Mesenchymal stem cell (in vitro differentiated cells and primary cell): ENCODE data around the gene TMEM117.

Experiments used
- DNase-seq: peaks from one replicate; pipeline ENCODE4 v3.0.0-alpha.2; 2013
- H2AFZ ChIP-seq: one replicate; pipeline ENCODE4 v1.6.1; 2013; ENCODE audit warnings: low read depth, mild to moderate bottlenecking, control low read depth, inconsistent platforms, low read length, moderate library complexity
- H2AK5ac ChIP-seq: 2 replicates; pipeline ENCODE4 v1.6.1; 2013; ENCODE audit warnings: low read length, moderate library complexity, mild to moderate bottlenecking, inconsistent platforms; ENCODE audit not compliant: severe bottlenecking
- H2BK120ac ChIP-seq: one replicate; pipeline ENCODE4 v1.6.1; 2013; ENCODE audit warnings: low read depth, mild to moderate bottlenecking, inconsistent platforms, low read length, moderate library complexity
- H2BK12ac ChIP-seq, 2 experiments: one replicate each; pipeline ENCODE4 v1.6.1; 2013; ENCODE audit warnings: inconsistent platforms in 2 of 2, low read length in 2 of 2, mild to moderate bottlenecking in 2 of 2, moderate library complexity in 2 of 2, control low read depth in 1 of 2
- H2BK15ac ChIP-seq: one replicate; pipeline ENCODE4 v1.6.1; 2013; ENCODE audit warnings: mild to moderate bottlenecking, low read depth, inconsistent platforms; ENCODE audit not compliant: poor library complexity, severe bottlenecking
- H2BK5ac ChIP-seq: 2 replicates; pipeline ENCODE4 v1.6.1; 2013; ENCODE audit warnings: low read depth, mild to moderate bottlenecking, low read length, control low read depth, inconsistent platforms; ENCODE audit not compliant: poor library complexity, severe bottlenecking
- H3K14ac ChIP-seq, 2 experiments: one replicate each; pipeline ENCODE4 v1.6.1; 2013; ENCODE audit warnings: inconsistent platforms in 2 of 2, low read length in 2 of 2, control low read depth in 1 of 2, mild to moderate bottlenecking in 1 of 2, moderate library complexity in 1 of 2
- H3K18ac ChIP-seq, 2 experiments: one replicate each; pipeline ENCODE4 v1.6.1; 2013; ENCODE audit warnings: inconsistent platforms in 2 of 2, low read length in 2 of 2, control low read depth in 1 of 2, low read depth in 1 of 2, mild to moderate bottlenecking in 1 of 2
- H3K23ac ChIP-seq, 2 experiments: one replicate each; pipeline ENCODE4 v1.6.1; 2013; ENCODE audit warnings: inconsistent platforms in 2 of 2, low read length in 2 of 2, mild to moderate bottlenecking in 2 of 2, moderate library complexity in 2 of 2, control low read depth in 1 of 2
- H3K27ac ChIP-seq: 2 replicates; pipeline ENCODE4 v1.5.1; 2013; ENCODE audit warnings: mild to moderate bottlenecking, moderate library complexity, low read length, control low read depth, inconsistent platforms; ENCODE audit not compliant: poor library complexity, severe bottlenecking
- H3K27me3 ChIP-seq, 2 experiments: 2 replicates each; pipeline versions ENCODE4 v1.6.1 to v1.7.0; 2013; ENCODE audit warnings: low read length in 2 of 2, mild to moderate bottlenecking in 2 of 2, moderate library complexity in 2 of 2, control low read depth in 1 of 2, inconsistent platforms in 1 of 2; ENCODE audit not compliant: control insufficient read depth in 1 of 2, insufficient read depth in 1 of 2
- H3K36me3 ChIP-seq, 2 experiments: 2 replicates each; pipeline versions ENCODE4 v1.6.1 to v1.7.0; 2013; ENCODE audit warnings: low read length in 2 of 2, control low read depth in 1 of 2, inconsistent platforms in 1 of 2, low read depth in 1 of 2, mild to moderate bottlenecking in 1 of 2; ENCODE audit not compliant: insufficient read depth in 2 of 2, control insufficient read depth in 1 of 2
- H3K4ac ChIP-seq, 2 experiments: one replicate each; pipeline ENCODE4 v1.6.1; 2013; ENCODE audit warnings: inconsistent platforms in 2 of 2, low read length in 2 of 2, mild to moderate bottlenecking in 2 of 2, moderate library complexity in 2 of 2, control low read depth in 1 of 2, low read depth in 1 of 2
- H3K4me1 ChIP-seq: 2 replicates; pipeline ENCODE4 v1.6.1; 2013; ENCODE audit warnings: low read depth, low read length, control low read depth; ENCODE audit not compliant: control insufficient read depth, insufficient read depth
- H3K4me2 ChIP-seq: 2 replicates; pipeline ENCODE4 v1.6.1; 2013; ENCODE audit warnings: low read length, mild to moderate bottlenecking, inconsistent platforms; ENCODE audit not compliant: poor library complexity, severe bottlenecking
- H3K4me3 ChIP-seq, 2 experiments: 2 replicates each; pipeline versions ENCODE4 v1.5.1 to v1.7.0; 2013; ENCODE audit warnings: low read length in 2 of 2, mild to moderate bottlenecking in 2 of 2, control low read depth in 1 of 2, low read depth in 1 of 2; ENCODE audit not compliant: insufficient read depth in 1 of 2
- H3K79me1 ChIP-seq: replicated peaks from 2 replicates; pipeline ENCODE4 v1.6.1; 2013; ENCODE audit warnings: mild to moderate bottlenecking, control low read depth, low read length, inconsistent platforms; ENCODE audit not compliant: poor library complexity, severe bottlenecking
- H3K9ac ChIP-seq: 2 replicates; pipeline ENCODE4 v1.7.0; 2013; ENCODE audit warnings: mild to moderate bottlenecking, low read length, moderate library complexity
- H3K9me3 ChIP-seq: 2 replicates; pipeline ENCODE4 v1.7.0; 2013; ENCODE audit warnings: mild to moderate bottlenecking, low read length; ENCODE audit not compliant: control insufficient read depth
- H4K8ac ChIP-seq: one replicate; pipeline ENCODE4 v1.6.1; 2013; ENCODE audit warnings: inconsistent platforms, mild to moderate bottlenecking, low read length, moderate library complexity
- H4K91ac ChIP-seq: one replicate; pipeline ENCODE4 v1.6.1; 2013; ENCODE audit warnings: mild to moderate bottlenecking, low read length, inconsistent platforms
- WGBS: methylation state at CpG from one replicate; pipeline ENCODE4 v1.1.7; 2013; ENCODE audit warnings: mixed read lengths; 5-methylcytosine and 5-hydroxymethylcytosine counted together

The TMEM117 gene

GRCh38 chr12:43912859-43913258, 77.0 kb downstream of the TMEM117 start:
- Histone ChIP-seq H3K4me2 (no peak overlapping the region), H2BK15ac (no peak overlapping the region), H2AK5ac (no peak overlapping the region), H4K8ac (no peak overlapping the region), H3K79me1 (no peaks in the 10 kb centered on the region), H3K9me3 (no peaks in the 10 kb centered on the region), H3K4ac (no peak overlapping the region), H2BK120ac (no peak overlapping the region), H3K36me3 (no peaks in the 10 kb centered on the region), H3K4me3 (no peak overlapping the region), H3K23ac (no peak overlapping the region), H4K91ac (no peak overlapping the region), H2BK5ac (no peak overlapping the region), H3K9ac (no peak overlapping the region), H3K4me1 (no peaks in the 10 kb centered on the region), H3K27ac (no peak overlapping the region), H2AFZ (no peak overlapping the region), H3K18ac (no peak overlapping the region), H2BK12ac (no peak overlapping the region), H3K27me3 (no peaks in the 10 kb centered on the region), H3K14ac (no peak overlapping the region)
- 86% methylated on average over 1 of the region's 1 CpG for WGBS
- no peak for DNase-seq

- 89% methylated on average over 4 of the region's 4 CpGs for WGBS
- H3K27ac ChIP-seq = no peak overlapping the region
- H3K79me1 ChIP-seq = no peaks in the 10 kb centered on the region
- no peak overlapping the region for H3K18ac ChIP-seq
- H3K27me3 ChIP-seq = no peaks in the 10 kb centered on the region
- H2AK5ac ChIP-seq = no peak overlapping the region
- H3K23ac ChIP-seq = no peak overlapping the region
- no peak overlapping the region for H3K14ac ChIP-seq
- no peak overlapping the region for H2BK12ac ChIP-seq
- H3K9me3 ChIP-seq = no peaks in the 10 kb centered on the region
- no peak overlapping the region for H2BK120ac ChIP-seq
- no peak for DNase-seq
- H4K91ac ChIP-seq = no peak overlapping the region
- no peak overlapping the region for H4K8ac ChIP-seq
- no peak overlapping the region for H3K4me3 ChIP-seq
- H2BK5ac ChIP-seq = no peak overlapping the region
- H3K36me3 ChIP-seq = no peaks in the 10 kb centered on the region
- H3K4me1 ChIP-seq = no peaks in the 10 kb centered on the region
- no peak overlapping the region for H2BK15ac ChIP-seq
- H3K9ac ChIP-seq = no peak overlapping the region
- no peak overlapping the region for H3K4ac ChIP-seq
- H3K4me2 ChIP-seq = no peak overlapping the region
- no peak overlapping the region for H2AFZ ChIP-seq
Measured at GRCh38 chr12:43914391-43914790, 78.5 kb downstream of the TMEM117 start.

GRCh38 chr12:43914923-43915468, 79.1 kb downstream of the TMEM117 start:
- Histone ChIP-seq H4K91ac (no peak overlapping the region), H3K4me2 (no peak overlapping the region), H2BK120ac (no peak overlapping the region), H3K27me3 (no peaks in the 10 kb centered on the region), H2AFZ (no peak overlapping the region), H3K79me1 (no peaks in the 10 kb centered on the region), H3K36me3 (no peaks in the 10 kb centered on the region), H3K27ac (no peak overlapping the region), H2BK5ac (no peak overlapping the region), H2BK12ac (no peak overlapping the region), H3K9ac (no peak overlapping the region), H2BK15ac (no peak overlapping the region), H3K14ac (no peak overlapping the region), H3K23ac (no peak overlapping the region), H4K8ac (no peak overlapping the region), H3K18ac (no peak overlapping the region), H3K9me3 (no peaks in the 10 kb centered on the region), H3K4me3 (no peak overlapping the region), H3K4ac (no peak overlapping the region), H3K4me1 (no peaks in the 10 kb centered on the region), H2AK5ac (no peak overlapping the region)
- DNase-seq = no peak
- WGBS = 79% methylated on average over 3 of the region's 3 CpGs

- Histone ChIP-seq H2AFZ (no peak overlapping the region), H3K79me1 (no peaks in the 10 kb centered on the region), H4K8ac (no peak overlapping the region), H3K9me3 (no peaks in the 10 kb centered on the region), H2AK5ac (no peak overlapping the region), H3K4me2 (no peak overlapping the region), H3K14ac (no peak overlapping the region), H3K4me1 (no peaks in the 10 kb centered on the region), H2BK120ac (no peak overlapping the region), H3K27ac (no peak overlapping the region), H3K9ac (no peak overlapping the region), H3K4ac (no peak overlapping the region), H2BK15ac (no peak overlapping the region), H3K23ac (no peak overlapping the region), H4K91ac (no peak overlapping the region), H2BK5ac (no peak overlapping the region), H3K18ac (no peak overlapping the region), H3K27me3 (no peaks in the 10 kb centered on the region), H3K4me3 (no peak overlapping the region), H3K36me3 (no peaks in the 10 kb centered on the region), H2BK12ac (no peak overlapping the region)
- no peak for DNase-seq
- WGBS = 40% methylated on average over 1 of the region's 2 CpGs
Measured at GRCh38 chr12:43917896-43918295, 82.0 kb downstream of the TMEM117 start.
